Activated naive CD8-positive, alpha-beta T cell treated with anti-CD3 and anti-CD28 coated beads, Interleukin-2, amount 10 ng/mL, durations not matched to agents 7 days and 5 days (primary cell): ENCODE results near the gene C3orf22. TPM values are rescaled to one million over a fixed set of nuclear protein-coding genes. Genes with fewer than 3 reads are reported as not detected.

Source experiments
- ATAC-seq: fragments of 150-1000 bp; cut with Tn5 transposase; one replicate; pipeline ENCODE4 v1.10.0; 2021; ENCODE audit warnings: low read depth, moderate library complexity
- POLR2A ChIA-PET: fragments of 350-600 bp; sonication (Branson Sonifier 250); formaldehyde crosslinking; loops from one replicate; lab custom pipeline; 2021; ENCODE audit warnings: antibody characterized with exemption; lab: Charles Lee
- DNase-seq: peaks from one replicate; pipeline ENCODE4 v3.0.0; 2021
- H3K27ac Mint-ChIP-seq: one replicate; pipeline ENCODE4 v1.8.0; 2022; ENCODE audit warnings: mild to moderate bottlenecking, mixed read lengths
- H3K27me3 Mint-ChIP-seq: one replicate; pipeline ENCODE4 v1.8.0; 2022; ENCODE audit warnings: mild to moderate bottlenecking, moderate library complexity, mixed read lengths
- H3K36me3 Mint-ChIP-seq: one replicate; pipeline ENCODE4 v1.8.0; 2021; ENCODE audit warnings: mild to moderate bottlenecking, mixed read lengths
- H3K4me1 Mint-ChIP-seq: one replicate; pipeline ENCODE4 v1.8.0; 2021; ENCODE audit warnings: mixed read lengths
- H3K4me3 Mint-ChIP-seq: one replicate; pipeline ENCODE4 v1.8.0; 2022; ENCODE audit warnings: mild to moderate bottlenecking, moderate library complexity, mixed read lengths
- H3K9me3 Mint-ChIP-seq: one replicate; pipeline ENCODE4 v1.8.0; 2021; ENCODE audit warnings: mixed read lengths
- total RNA-seq, 2 experiments: library from RNA; stranded (reverse); gene quantifications; one replicate each; pipeline ENCODE4 v1.2.3, GENCODE V29; 2021

C3orf22 gene
- total RNA-seq, 2 experiments from 2014 or later = not detected

- no peaks in the 10 kb centered on the region for H3K36me3 Mint-ChIP-seq
- no peak overlapping the region for H3K27ac Mint-ChIP-seq
- no peaks in the 10 kb centered on the region for H3K9me3 Mint-ChIP-seq
- H3K4me3 Mint-ChIP-seq = no peak overlapping the region
- peaks cover 2% of the 10 kb centered on the region for H3K27me3 Mint-ChIP-seq
- ATAC-seq = no peak
- H3K4me1 Mint-ChIP-seq = no peaks in the 10 kb centered on the region
- POLR2A ChIA-PET = no interaction called here
- no peak for DNase-seq
These were observed 43.5 kb downstream of the C3orf22 start for GRCh38 chr3:126515066-126515706.

- Mint-ChIP-seq H3K27ac (no peak overlapping the region), H3K27me3 (peaks cover 2% of the 10 kb centered on the region), H3K9me3 (no peaks in the 10 kb centered on the region), H3K4me1 (no peaks in the 10 kb centered on the region), H3K36me3 (no peaks in the 10 kb centered on the region), H3K4me3 (no peak overlapping the region)
- DNase-seq = no peak
- POLR2A ChIA-PET = no interaction called here
- no peak for ATAC-seq
These were observed 44.6 kb downstream of the C3orf22 start for GRCh38 chr3:126514161-126514560.

GRCh38 chr3:126512916-126513650 lies 45.6 kb downstream of the C3orf22 start:
- POLR2A ChIA-PET = interaction anchor here (0.7 kb wide), 1 partner anchor 94 kb away, joined by 3 read pairs; no protein-coding TSS in a partner anchor
- peaks cover 2% of the 10 kb centered on the region for H3K27me3 Mint-ChIP-seq
- ATAC-seq = no peak

GRCh38 chr3:126512026-126512425 lies 46.7 kb downstream of the C3orf22 start:
- Mint-ChIP-seq H3K27ac (no peak overlapping the region), H3K9me3 (no peaks in the 10 kb centered on the region), H3K4me1 (no peaks in the 10 kb centered on the region), H3K27me3 (peaks cover 2% of the 10 kb centered on the region), H3K36me3 (no peaks in the 10 kb centered on the region), H3K4me3 (no peak overlapping the region)
- POLR2A ChIA-PET = no interaction called here
- ATAC-seq (no peak), DNase-seq (peak; percentile 14)

More at GRCh38 chr3:126512916-126513650, 45.6 kb downstream of the C3orf22 start:
- Mint-ChIP-seq H3K4me3 (no peak overlapping the region), H3K4me1 (no peaks in the 10 kb centered on the region), H3K27ac (no peak overlapping the region), H3K36me3 (no peaks in the 10 kb centered on the region), H3K9me3 (no peaks in the 10 kb centered on the region)
- DNase-seq = peak; percentile 22

- no peak overlapping the region for H3K4me3 Mint-ChIP-seq
- DNase-seq = peak; percentile 23
- H3K36me3 Mint-ChIP-seq = no peaks in the 10 kb centered on the region
- POLR2A ChIA-PET = no interaction called here
- no peaks in the 10 kb centered on the region for H3K9me3 Mint-ChIP-seq
- no peak for ATAC-seq
- no peak overlapping the region for H3K27ac Mint-ChIP-seq
- no peaks in the 10 kb centered on the region for H3K4me1 Mint-ChIP-seq
- H3K27me3 Mint-ChIP-seq = peaks cover 2% of the 10 kb centered on the region
These were observed 47.4 kb downstream of the C3orf22 start for GRCh38 chr3:126511291-126511690.

- DNase-seq (peak; percentile 22), ATAC-seq (no peak)
- Mint-ChIP-seq H3K9me3 (no peaks in the 10 kb centered on the region), H3K27me3 (peaks cover 2% of the 10 kb centered on the region), H3K27ac (no peak overlapping the region), H3K4me1 (no peaks in the 10 kb centered on the region), H3K36me3 (no peaks in the 10 kb centered on the region), H3K4me3 (no peak overlapping the region)
- POLR2A ChIA-PET = no interaction called here
These were observed 48.3 kb downstream of the C3orf22 start for GRCh38 chr3:126510308-126510910.

- no peak for ATAC-seq
- no peak overlapping the region for H3K4me3 Mint-ChIP-seq
- H3K27ac Mint-ChIP-seq = no peak overlapping the region
- POLR2A ChIA-PET = no interaction called here
- no peak for DNase-seq
- H3K4me1 Mint-ChIP-seq = no peaks in the 10 kb centered on the region
- H3K27me3 Mint-ChIP-seq = peaks cover 4% of the 10 kb centered on the region
- no peaks in the 10 kb centered on the region for H3K9me3 Mint-ChIP-seq
- H3K36me3 Mint-ChIP-seq = no peaks in the 10 kb centered on the region
These were observed 49.0 kb downstream of the C3orf22 start for GRCh38 chr3:126509597-126510307.

GRCh38 chr3:126508564-126508964 lies 50.2 kb downstream of the C3orf22 start:
- POLR2A ChIA-PET = no interaction called here
- H3K27ac Mint-ChIP-seq = no peak overlapping the region
- DNase-seq (no peak), ATAC-seq (no peak)
- no peak overlapping the region for H3K4me3 Mint-ChIP-seq
- H3K36me3 Mint-ChIP-seq = no peaks in the 10 kb centered on the region
- H3K27me3 Mint-ChIP-seq = peaks cover 6% of the 10 kb centered on the region
- H3K4me1 Mint-ChIP-seq = no peaks in the 10 kb centered on the region
- H3K9me3 Mint-ChIP-seq = no peaks in the 10 kb centered on the region

GRCh38 chr3:126507886-126508285 lies 50.8 kb downstream of the C3orf22 start:
- H3K9me3 Mint-ChIP-seq = no peaks in the 10 kb centered on the region
- no peak for DNase-seq
- ATAC-seq = no peak

GRCh38 chr3:126503701-126504100 lies 55.0 kb downstream of the C3orf22 start:
- POLR2A ChIA-PET = no interaction called here
- Mint-ChIP-seq H3K27me3 (peaks cover 4% of the 10 kb centered on the region), H3K4me3 (no peak overlapping the region), H3K27ac (no peak overlapping the region), H3K4me1 (peaks cover 2% of the 10 kb centered on the region), H3K9me3 (no peaks in the 10 kb centered on the region), H3K36me3 (no peaks in the 10 kb centered on the region)
- DNase-seq = no peak
- no peak for ATAC-seq

More at GRCh38 chr3:126507886-126508285, 50.8 kb downstream of the C3orf22 start:
- peaks cover 6% of the 10 kb centered on the region for H3K27me3 Mint-ChIP-seq
- H3K4me1 Mint-ChIP-seq = no peaks in the 10 kb centered on the region
- no peak overlapping the region for H3K27ac Mint-ChIP-seq
- H3K4me3 Mint-ChIP-seq = no peak overlapping the region
- POLR2A ChIA-PET = no interaction called here
- H3K36me3 Mint-ChIP-seq = no peaks in the 10 kb centered on the region

GRCh38 chr3:126502656-126503055 lies 56.1 kb downstream of the C3orf22 start:
- Mint-ChIP-seq H3K4me1 (peaks cover 3% of the 10 kb centered on the region), H3K4me3 (no peak overlapping the region), H3K36me3 (no peaks in the 10 kb centered on the region), H3K27ac (no peak overlapping the region), H3K27me3 (peaks cover 4% of the 10 kb centered on the region), H3K9me3 (no peaks in the 10 kb centered on the region)
- POLR2A ChIA-PET = no interaction called here
- DNase-seq = no peak
- ATAC-seq = no peak

GRCh38 chr3:126501736-126502135 lies 57.0 kb downstream of the C3orf22 start:
- no peaks in the 10 kb centered on the region for H3K9me3 Mint-ChIP-seq

GRCh38 chr3:126501054-126501453 lies 57.7 kb downstream of the C3orf22 start:
- Mint-ChIP-seq H3K36me3 (no peaks in the 10 kb centered on the region), H3K27me3 (peaks cover 4% of the 10 kb centered on the region), H3K9me3 (no peaks in the 10 kb centered on the region), H3K4me1 (peaks cover 7% of the 10 kb centered on the region), H3K4me3 (no peak overlapping the region), H3K27ac (no peak overlapping the region)
- ATAC-seq = no peak
- POLR2A ChIA-PET = no interaction called here
- DNase-seq = no peak

More at GRCh38 chr3:126501736-126502135, 57.0 kb downstream of the C3orf22 start:
- no peak for DNase-seq
- Mint-ChIP-seq H3K4me3 (no peak overlapping the region), H3K27me3 (peaks cover 4% of the 10 kb centered on the region), H3K27ac (no peak overlapping the region), H3K36me3 (no peaks in the 10 kb centered on the region), H3K4me1 (peaks cover 7% of the 10 kb centered on the region)
- ATAC-seq = no peak
- POLR2A ChIA-PET = no interaction called here
